ENCODE data around the gene KAT2B. TPM values are rescaled to one million over a fixed set of nuclear protein-coding genes. Genes with fewer than 3 reads are reported as not detected.
A peak's percentile ranks its signal among the peaks of the same experiment; 100 is the strongest.

Gene KAT2B
- total and polyA plus RNA-seq, 4 experiments from 2014 or later, result 4.3 to 85.9 (median 46.4) TPM

DNA sequence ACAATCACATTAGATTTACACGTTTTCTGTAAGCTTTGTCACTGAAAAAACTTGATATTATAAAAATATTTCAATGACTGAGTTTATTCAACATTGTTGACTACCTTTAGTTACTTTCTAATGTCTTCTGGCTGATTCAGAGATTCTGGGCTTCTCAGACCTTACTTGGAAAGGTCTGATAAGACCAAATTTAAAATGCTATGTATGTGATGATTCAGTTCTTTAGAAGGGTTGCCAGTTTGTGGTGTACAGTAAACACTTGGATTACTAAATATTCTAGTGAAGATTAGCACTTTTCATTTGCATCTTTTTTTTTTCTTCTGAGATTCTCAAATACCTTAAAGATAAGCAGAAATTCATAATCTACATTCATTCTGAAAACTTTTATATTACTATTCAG lies 96.0 kb downstream of the KAT2B start:
- no peaks in the 10 kb centered on the region for H3K27me3 ChIP-seq (ENCODE audit: insufficient read depth, low read length)
- no peaks in the 10 kb centered on the region for H3K9me3 Mint-ChIP-seq
- intact Hi-C loops (cut with micrococcal nuclease), result no loop called here
- DNase-seq, result no peak
- H3K27ac ChIP-seq (ENCODE audit: low read depth, low read length), result no peak overlapping the region
- H3K36me3 ChIP-seq (ENCODE audit: insufficient read depth, low read length), result peaks cover 22% of the 10 kb centered on the region
- peaks cover 51 to 52% of the 10 kb centered on the region in 2 donors for H3K36me3 Mint-ChIP-seq
- H3K4me3 ChIP-seq (ENCODE audit: low read length in 2 of 2), result no peak overlapping the region
- no peaks in the 10 kb centered on the region for H3K27me3 Mint-ChIP-seq
- H3K4me1 Mint-ChIP-seq, result peaks cover 0 to 10% (median 5%) of the 10 kb centered on the region in 4 donors
- H3K4me3 Mint-ChIP-seq, result no peak overlapping the region
- POLR2A ChIA-PET (ENCODE audit: partially characterized antibody), result no interaction called here
- CTCF ChIA-PET (ENCODE audit: partially characterized antibody), result no interaction called here
- H3K27ac Mint-ChIP-seq, result no peak overlapping the region
- H3K4me1 ChIP-seq (ENCODE audit: insufficient read depth, low read length), result no peaks in the 10 kb centered on the region
- H3K9me3 ChIP-seq (ENCODE audit: control insufficient read depth in 1 of 2, low read length in 2 of 2), result no peaks in the 10 kb centered on the region

DNA sequence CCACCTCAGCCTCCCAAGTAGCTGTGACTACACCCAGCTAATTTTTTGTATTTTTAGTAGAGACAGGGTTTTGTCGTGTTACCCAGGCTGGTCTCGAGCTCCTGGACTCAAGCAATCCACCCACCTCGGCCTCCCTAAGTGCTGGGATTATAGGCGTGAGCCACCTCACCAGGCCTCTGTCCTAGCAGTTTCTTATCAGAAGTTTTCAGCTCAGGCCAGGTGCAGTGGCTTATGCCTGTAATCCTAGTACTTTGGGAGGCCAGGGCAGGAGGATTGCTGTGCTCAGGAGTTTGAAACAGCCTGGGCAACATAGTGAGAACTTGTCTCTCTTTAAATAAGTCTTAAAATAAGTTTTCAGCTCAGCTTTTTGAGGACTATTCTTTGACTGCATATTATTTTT lies 97.4 kb downstream of the KAT2B start:
- no peak overlapping the region for H3K4me3 Mint-ChIP-seq
- CTCF ChIA-PET (ENCODE audit: partially characterized antibody), result interaction anchor here (1.0 kb wide), 1 partner anchor 18 kb away, joined by 4 read pairs; no protein-coding TSS in a partner anchor
- peaks cover 59 to 60% of the 10 kb centered on the region in 2 donors for H3K36me3 Mint-ChIP-seq

DNA sequence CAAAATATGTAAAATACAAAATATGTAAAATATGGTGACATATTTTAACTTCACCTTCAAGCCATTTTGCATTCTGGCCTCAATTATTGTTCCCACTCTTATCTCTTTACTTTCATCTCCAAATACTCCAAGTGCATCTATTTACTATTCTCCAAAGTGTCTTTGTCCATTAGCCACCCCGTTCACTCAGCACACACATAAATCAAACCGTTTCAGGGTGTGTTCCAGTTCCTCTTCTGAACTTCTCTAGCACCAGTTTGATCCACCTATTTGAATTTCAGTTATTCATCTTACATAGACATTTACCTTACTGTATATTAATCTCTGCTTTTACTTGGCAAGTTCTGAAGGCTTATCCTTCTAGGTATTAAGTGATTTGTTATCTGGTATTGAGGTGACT lies 100.6 kb downstream of the KAT2B start:
- no peaks in the 10 kb centered on the region for H3K9me3 ChIP-seq (ENCODE audit: control insufficient read depth in 1 of 2, low read length in 2 of 2)
- Mint-ChIP-seq H3K4me1 (peaks cover under 1 to 5% (median 4%) of the 10 kb centered on the region in 4 donors), H3K4me3 (no peak overlapping the region), H3K27me3 (no peaks in the 10 kb centered on the region), H3K27ac (peak overlapping the region in 3 of 7 donors; percentile 13 to 76 (median 54)), H3K36me3 (peaks cover 64 to 66% of the 10 kb centered on the region in 2 donors), H3K9me3 (no peaks in the 10 kb centered on the region)
- intact Hi-C loops (cut with micrococcal nuclease), result no loop called here
- no peak for DNase-seq
- H3K4me1 ChIP-seq (ENCODE audit: insufficient read depth, low read length), result no peaks in the 10 kb centered on the region
- H3K36me3 ChIP-seq (ENCODE audit: insufficient read depth, low read length), result peaks cover 36% of the 10 kb centered on the region
- CTCF ChIA-PET (ENCODE audit: partially characterized antibody), result no interaction called here
- no peak overlapping the region for H3K4me3 ChIP-seq (ENCODE audit: low read length in 2 of 2)
- H3K27ac ChIP-seq (ENCODE audit: low read depth, low read length), result no peak overlapping the region
- POLR2A ChIA-PET (ENCODE audit: partially characterized antibody), result no interaction called here
- H3K27me3 ChIP-seq (ENCODE audit: insufficient read depth, low read length), result no peaks in the 10 kb centered on the region

More for the DNA sequence above, 97.4 kb downstream of the KAT2B start:
- H3K27ac Mint-ChIP-seq, result peak overlapping the region in 1 of 7 donors; percentile 46
- H3K4me1 ChIP-seq (ENCODE audit: insufficient read depth, low read length), result no peaks in the 10 kb centered on the region
- H3K9me3 Mint-ChIP-seq, result no peaks in the 10 kb centered on the region
- peaks cover 4 to 9% (median 5%) of the 10 kb centered on the region in 4 donors for H3K4me1 Mint-ChIP-seq
- no peak overlapping the region for H3K4me3 ChIP-seq (ENCODE audit: low read length in 2 of 2)
- POLR2A ChIA-PET (ENCODE audit: partially characterized antibody), result no interaction called here
- H3K36me3 ChIP-seq (ENCODE audit: insufficient read depth, low read length), result peaks cover 28% of the 10 kb centered on the region
- no peak for DNase-seq
- H3K27me3 ChIP-seq (ENCODE audit: insufficient read depth, low read length), result no peaks in the 10 kb centered on the region
- H3K9me3 ChIP-seq (ENCODE audit: control insufficient read depth in 1 of 2, low read length in 2 of 2), result no peaks in the 10 kb centered on the region
- intact Hi-C loops (cut with micrococcal nuclease), result no loop called here
- no peaks in the 10 kb centered on the region for H3K27me3 Mint-ChIP-seq
- H3K27ac ChIP-seq (ENCODE audit: low read depth, low read length), result no peak overlapping the region

DNA sequence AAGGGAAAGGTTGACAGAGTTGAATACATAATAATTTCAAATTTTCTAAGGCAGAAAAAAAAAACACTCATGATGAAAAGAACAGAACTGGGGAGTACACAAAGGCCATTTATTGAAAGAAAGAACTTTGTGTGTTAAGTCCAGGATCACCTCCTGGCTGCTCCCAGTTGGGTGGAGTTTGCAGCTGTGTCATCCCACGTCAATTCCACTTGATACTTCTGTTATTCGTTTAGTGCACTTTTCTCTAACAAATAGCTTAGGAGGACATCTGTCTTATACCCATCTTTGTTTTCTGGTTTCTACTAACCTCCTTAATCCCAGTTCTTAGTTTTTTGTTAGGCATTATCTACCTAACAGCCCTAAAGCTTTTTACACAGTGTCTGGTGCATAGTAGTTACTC lies 101.1 kb downstream of the KAT2B start:
- H3K36me3 Mint-ChIP-seq, result peaks cover 64 to 69% of the 10 kb centered on the region in 2 donors
- H3K27me3 Mint-ChIP-seq, result no peaks in the 10 kb centered on the region
- intact Hi-C loops (cut with micrococcal nuclease), result no loop called here
- DNase-seq, result no peak
- H3K9me3 ChIP-seq (ENCODE audit: control insufficient read depth in 1 of 2, low read length in 2 of 2), result no peaks in the 10 kb centered on the region
- H3K4me3 ChIP-seq (ENCODE audit: low read length in 2 of 2), result no peak overlapping the region
- H3K36me3 ChIP-seq (ENCODE audit: insufficient read depth, low read length), result peaks cover 39% of the 10 kb centered on the region
- H3K4me1 ChIP-seq (ENCODE audit: insufficient read depth, low read length), result no peaks in the 10 kb centered on the region
- H3K4me3 Mint-ChIP-seq, result no peak overlapping the region
- peak overlapping the region in 2 of 7 donors; percentile 57 to 76 for H3K27ac Mint-ChIP-seq
- POLR2A ChIA-PET (ENCODE audit: partially characterized antibody), result no interaction called here
- H3K27ac ChIP-seq (ENCODE audit: low read depth, low read length), result no peak overlapping the region
- peaks cover 0 to 5% (median 3%) of the 10 kb centered on the region in 4 donors for H3K4me1 Mint-ChIP-seq
- H3K27me3 ChIP-seq (ENCODE audit: insufficient read depth, low read length), result no peaks in the 10 kb centered on the region
- CTCF ChIA-PET (ENCODE audit: partially characterized antibody), result no interaction called here
- H3K9me3 Mint-ChIP-seq, result no peaks in the 10 kb centered on the region

DNA sequence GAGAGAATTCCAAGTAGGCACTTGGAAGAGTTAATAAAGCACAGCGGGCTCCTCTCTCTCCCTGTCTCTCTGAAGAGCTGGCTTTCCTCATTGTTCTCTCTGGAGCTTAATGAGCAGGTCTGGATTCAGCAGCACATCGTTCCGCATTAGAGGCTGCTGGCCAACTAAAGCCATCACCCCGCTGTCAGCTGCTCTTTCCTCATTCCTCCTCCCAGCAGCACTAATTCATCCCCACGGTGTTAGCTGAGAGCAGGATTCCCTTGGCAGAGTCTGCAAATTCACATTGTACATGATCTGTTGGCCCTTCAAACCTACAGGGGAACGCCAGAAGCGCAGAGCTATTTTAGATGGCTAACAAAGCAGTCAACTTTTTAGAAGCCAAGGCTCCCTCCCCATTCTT lies 101.6 kb downstream of the KAT2B start:
- Mint-ChIP-seq H3K9me3 (no peaks in the 10 kb centered on the region), H3K27ac (peak overlapping the region in 4 of 7 donors; percentile 18 to 73 (median 49)), H3K4me3 (no peak overlapping the region), H3K27me3 (no peaks in the 10 kb centered on the region), H3K4me1 (peaks cover 0 to 5% (median 3%) of the 10 kb centered on the region in 4 donors), H3K36me3 (peaks cover 65 to 70% of the 10 kb centered on the region in 2 donors)
- no peak for DNase-seq
- ChIA-PET CTCF (ENCODE audit: partially characterized antibody) (interaction anchor here (1.0 kb wide), 1 partner anchor 47 kb away, joined by 3 read pairs; no protein-coding TSS in a partner anchor), POLR2A (ENCODE audit: partially characterized antibody) (no interaction called here)
- Histone ChIP-seq H3K27me3 (ENCODE audit: insufficient read depth, low read length) (no peaks in the 10 kb centered on the region), H3K4me1 (ENCODE audit: insufficient read depth, low read length) (no peaks in the 10 kb centered on the region), H3K36me3 (ENCODE audit: insufficient read depth, low read length) (peaks cover 37% of the 10 kb centered on the region), H3K9me3 (ENCODE audit: control insufficient read depth in 1 of 2, low read length in 2 of 2) (no peaks in the 10 kb centered on the region), H3K4me3 (ENCODE audit: low read length in 2 of 2) (no peak overlapping the region), H3K27ac (ENCODE audit: low read depth, low read length) (no peak overlapping the region)
- intact Hi-C loops (cut with micrococcal nuclease), result no loop called here

DNA sequence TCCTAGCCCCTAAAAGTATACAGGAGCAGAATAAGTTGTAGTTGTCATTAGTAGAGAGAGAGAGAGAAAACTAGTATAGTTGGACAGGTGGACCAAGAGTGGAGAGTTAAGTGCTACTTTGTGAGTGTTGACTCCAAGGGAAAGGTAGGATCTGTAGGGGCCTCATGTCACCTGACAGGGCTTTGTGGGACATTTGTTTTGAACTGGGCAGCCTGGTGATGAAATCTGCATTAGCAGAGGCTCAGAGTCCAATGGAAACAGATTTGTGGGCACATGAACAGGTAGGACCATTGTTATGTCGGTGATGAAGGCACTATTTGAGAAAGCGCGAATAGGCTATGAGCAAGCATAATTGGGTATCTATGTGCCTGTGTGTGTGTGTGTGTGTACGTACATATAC lies 102.3 kb downstream of the KAT2B start:
- Mint-ChIP-seq H3K9me3 (no peaks in the 10 kb centered on the region), H3K36me3 (peaks cover 68 to 70% of the 10 kb centered on the region in 2 donors), H3K27ac (peak overlapping the region in 5 of 7 donors; percentile 15 to 73 (median 36)), H3K4me1 (peaks cover 0 to 5% (median 3%) of the 10 kb centered on the region in 4 donors), H3K4me3 (no peak overlapping the region), H3K27me3 (no peaks in the 10 kb centered on the region)
- Histone ChIP-seq H3K27ac (ENCODE audit: low read depth, low read length) (no peak overlapping the region), H3K9me3 (ENCODE audit: control insufficient read depth in 1 of 2, low read length in 2 of 2) (no peaks in the 10 kb centered on the region), H3K4me1 (ENCODE audit: insufficient read depth, low read length) (no peaks in the 10 kb centered on the region), H3K27me3 (ENCODE audit: insufficient read depth, low read length) (no peaks in the 10 kb centered on the region), H3K4me3 (ENCODE audit: low read length in 2 of 2) (no peak overlapping the region), H3K36me3 (ENCODE audit: insufficient read depth, low read length) (peaks cover 37% of the 10 kb centered on the region)
- POLR2A ChIA-PET (ENCODE audit: partially characterized antibody), result no interaction called here
- CTCF ChIA-PET (ENCODE audit: partially characterized antibody), result interaction anchor here (1.0 kb wide), 1 partner anchor 48 kb away, joined by 3 read pairs; no protein-coding TSS in a partner anchor
- no peak for DNase-seq
- intact Hi-C loops (cut with micrococcal nuclease), result no loop called here

DNA sequence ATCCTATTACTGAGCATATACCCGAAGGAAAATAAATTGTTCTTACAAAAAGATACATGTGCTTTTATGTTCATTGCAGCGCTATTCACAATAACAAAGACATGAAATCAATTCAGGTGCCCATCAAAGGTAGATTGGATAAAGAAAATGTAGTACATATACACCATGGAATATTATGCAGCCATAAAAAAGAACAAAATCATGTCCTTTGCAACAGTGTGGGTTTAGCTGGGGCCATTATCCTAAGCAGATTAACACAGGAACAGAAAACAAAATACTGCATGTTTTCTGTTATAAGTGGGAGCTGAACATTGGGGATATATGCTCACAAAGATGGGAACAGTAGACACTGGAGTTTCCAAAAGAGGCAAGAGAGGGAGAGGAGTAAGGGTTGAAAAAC lies 103.3 kb downstream of the KAT2B start:
- peaks cover 0 to 5% (median 3%) of the 10 kb centered on the region in 4 donors for H3K4me1 Mint-ChIP-seq
- H3K27ac Mint-ChIP-seq, result peak overlapping the region in 2 of 7 donors; percentile 17 to 60
- H3K9me3 Mint-ChIP-seq, result no peaks in the 10 kb centered on the region
- no peaks in the 10 kb centered on the region for H3K27me3 ChIP-seq (ENCODE audit: insufficient read depth, low read length)
- H3K36me3 Mint-ChIP-seq, result peaks cover 71 to 77% of the 10 kb centered on the region in 2 donors
- no peak overlapping the region for H3K4me3 ChIP-seq (ENCODE audit: low read length in 2 of 2)
- H3K9me3 ChIP-seq (ENCODE audit: control insufficient read depth in 1 of 2, low read length in 2 of 2), result no peaks in the 10 kb centered on the region
- no peaks in the 10 kb centered on the region for H3K4me1 ChIP-seq (ENCODE audit: insufficient read depth, low read length)
- no peak for DNase-seq
- ChIA-PET POLR2A (ENCODE audit: partially characterized antibody) (no interaction called here), CTCF (ENCODE audit: partially characterized antibody) (no interaction called here)
- H3K27me3 Mint-ChIP-seq, result no peaks in the 10 kb centered on the region
- H3K36me3 ChIP-seq (ENCODE audit: insufficient read depth, low read length), result peaks cover 47% of the 10 kb centered on the region
- H3K27ac ChIP-seq (ENCODE audit: low read depth, low read length), result no peak overlapping the region
- intact Hi-C loops (cut with micrococcal nuclease), result no loop called here
- H3K4me3 Mint-ChIP-seq, result no peak overlapping the region
